ENCODE data around the gene MED13L.

MED13L gene

GRCh38 chr12:116310082-116310481, 32.6 kb upstream of the MED13L start:
- Mint-ChIP-seq H3K27me3 (no peaks in the 10 kb centered on the region), H3K4me3 (no peak overlapping the region), H3K4me1 (peaks cover 11% of the 10 kb centered on the region), H3K27ac (no peak overlapping the region), H3K9me3 (peaks cover 0 to 5% of the 10 kb centered on the region in 2 donors)
- DNase-seq = no peak
- ATAC-seq = no peak

DNA sequence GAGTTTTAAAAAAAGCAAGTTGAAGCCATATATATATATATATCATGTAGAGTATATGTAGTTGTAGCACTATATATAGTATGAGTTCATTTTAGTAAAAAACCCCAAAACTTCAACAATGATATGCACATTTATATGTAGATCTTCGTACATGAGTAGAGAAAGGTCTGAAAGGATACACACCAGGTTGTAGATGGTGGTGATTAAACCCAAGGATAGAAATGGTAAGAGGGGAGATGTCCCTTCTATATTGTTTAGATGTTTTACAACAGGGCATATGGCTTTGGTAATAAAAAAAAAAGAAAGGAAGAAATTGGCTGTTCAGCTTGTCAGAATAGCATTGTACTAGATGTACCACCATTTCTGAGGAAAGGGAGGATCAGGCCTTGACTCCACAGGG, 31.9 kb upstream of the MED13L start:
- DNase-seq = no peak
- H3K27me3 Mint-ChIP-seq = no peaks in the 10 kb centered on the region
- no peak overlapping the region for H3K27ac Mint-ChIP-seq
- peaks cover 6% of the 10 kb centered on the region for H3K4me1 Mint-ChIP-seq
- ATAC-seq = no peak
- H3K4me3 Mint-ChIP-seq = no peak overlapping the region
- peaks cover 0 to 5% of the 10 kb centered on the region in 2 donors for H3K9me3 Mint-ChIP-seq

DNA sequence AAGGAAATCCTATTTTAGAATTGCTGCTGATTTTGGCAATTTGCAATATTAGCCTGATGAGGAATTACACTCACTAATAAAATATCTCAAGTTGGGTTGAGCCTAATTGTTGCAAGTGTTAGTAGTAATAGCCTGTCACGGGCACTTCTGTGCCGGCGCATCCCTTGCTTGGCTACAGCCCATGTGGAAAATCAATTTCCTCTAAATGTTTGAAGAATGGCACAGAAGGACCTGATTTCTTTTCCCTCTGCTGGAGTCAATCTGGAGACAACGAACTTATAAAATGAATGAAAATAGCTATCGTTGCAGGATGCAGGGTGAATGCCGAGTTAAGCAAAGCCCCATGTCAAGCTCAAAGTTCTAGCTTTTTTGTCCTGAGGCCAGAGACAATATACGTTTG, 31.2 kb upstream of the MED13L start:
- Mint-ChIP-seq H3K9me3 (peaks cover 0 to 5% of the 10 kb centered on the region in 2 donors), H3K4me1 (no peaks in the 10 kb centered on the region), H3K27ac (no peak overlapping the region), H3K4me3 (no peak overlapping the region), H3K27me3 (no peaks in the 10 kb centered on the region)
- DNase-seq (no peak), ATAC-seq (no peak)

DNA sequence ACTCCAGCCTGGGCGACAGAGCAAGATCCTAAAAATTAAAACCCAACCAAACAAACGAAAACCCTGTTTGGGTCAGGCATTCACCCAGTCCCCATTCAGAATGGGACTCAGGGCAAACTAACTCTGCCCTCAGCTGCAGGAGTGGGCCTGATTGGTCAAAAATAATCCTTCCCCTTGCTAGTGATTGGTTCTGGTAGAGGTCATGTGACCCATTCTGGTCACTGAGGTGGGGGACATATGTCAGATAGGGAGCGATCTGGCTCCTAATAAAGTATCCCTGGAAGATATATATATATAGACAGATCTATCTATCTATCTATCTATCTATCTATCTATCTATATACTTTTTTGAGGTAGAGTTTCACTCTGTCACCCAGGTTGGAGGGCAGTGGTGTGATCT, 29.5 kb upstream of the MED13L start:
- ATAC-seq = no peak
- no peaks in the 10 kb centered on the region for H3K27me3 Mint-ChIP-seq
- no peak overlapping the region for H3K4me3 Mint-ChIP-seq
- no peaks in the 10 kb centered on the region for H3K4me1 Mint-ChIP-seq
- no peak for DNase-seq
- H3K27ac Mint-ChIP-seq = no peak overlapping the region
- H3K9me3 Mint-ChIP-seq = peaks cover 0 to 5% of the 10 kb centered on the region in 2 donors

DNA sequence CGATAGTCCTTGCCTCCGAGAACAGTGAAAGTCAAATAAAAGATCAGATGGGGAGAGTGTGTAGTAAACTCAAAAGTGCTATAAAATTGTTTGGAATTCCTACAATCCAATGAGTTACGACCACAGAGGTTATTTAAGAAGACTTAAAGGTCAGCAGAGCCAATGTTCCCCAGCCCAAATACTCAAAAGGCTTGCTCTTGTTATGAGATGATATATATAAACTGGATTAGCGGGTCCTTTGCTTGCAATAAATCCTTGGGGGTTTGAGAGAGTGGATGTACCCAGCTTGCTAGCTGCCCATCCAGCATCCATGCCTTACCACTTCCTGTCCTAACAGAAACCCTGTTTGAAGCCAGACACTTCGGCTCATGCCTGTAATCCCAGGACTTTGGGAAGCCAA, 29.0 kb upstream of the MED13L start:
- H3K9me3 Mint-ChIP-seq = peaks cover 0 to 5% of the 10 kb centered on the region in 2 donors
- no peaks in the 10 kb centered on the region for H3K27me3 Mint-ChIP-seq
- H3K27ac Mint-ChIP-seq = no peak overlapping the region
- H3K4me1 Mint-ChIP-seq = no peaks in the 10 kb centered on the region
- DNase-seq = no peak
- ATAC-seq = no peak
- H3K4me3 Mint-ChIP-seq = no peak overlapping the region

- ATAC-seq = no peak
- Mint-ChIP-seq H3K4me1 (no peaks in the 10 kb centered on the region), H3K4me3 (no peak overlapping the region), H3K27me3 (no peaks in the 10 kb centered on the region), H3K9me3 (peaks cover 0 to 5% of the 10 kb centered on the region in 2 donors), H3K27ac (no peak overlapping the region)
- DNase-seq = no peak
Observed at GRCh38 chr12:116304621-116305020, 27.1 kb upstream of the MED13L start.

- H3K9me3 Mint-ChIP-seq = no peaks in the 10 kb centered on the region
- no peak for ATAC-seq
- no peak overlapping the region for H3K4me3 Mint-ChIP-seq
- H3K27me3 Mint-ChIP-seq = no peaks in the 10 kb centered on the region
- DNase-seq = no peak
- H3K27ac Mint-ChIP-seq = no peak overlapping the region
- no peaks in the 10 kb centered on the region for H3K4me1 Mint-ChIP-seq
Observed at GRCh38 chr12:116303929-116304328, 26.4 kb upstream of the MED13L start.

- no peak for ATAC-seq
- Mint-ChIP-seq H3K4me3 (no peak overlapping the region), H3K9me3 (no peaks in the 10 kb centered on the region), H3K4me1 (no peaks in the 10 kb centered on the region), H3K27ac (no peak overlapping the region), H3K27me3 (no peaks in the 10 kb centered on the region)
- DNase-seq = no peak
Observed at GRCh38 chr12:116303066-116303465, 25.6 kb upstream of the MED13L start.

GRCh38 chr12:116302166-116303058, 24.9 kb upstream of the MED13L start:
- Mint-ChIP-seq H3K27me3 (no peaks in the 10 kb centered on the region), H3K4me3 (no peak overlapping the region), H3K27ac (no peak overlapping the region), H3K4me1 (no peaks in the 10 kb centered on the region), H3K9me3 (no peaks in the 10 kb centered on the region)
- ATAC-seq = no peak
- DNase-seq = no peak

DNA sequence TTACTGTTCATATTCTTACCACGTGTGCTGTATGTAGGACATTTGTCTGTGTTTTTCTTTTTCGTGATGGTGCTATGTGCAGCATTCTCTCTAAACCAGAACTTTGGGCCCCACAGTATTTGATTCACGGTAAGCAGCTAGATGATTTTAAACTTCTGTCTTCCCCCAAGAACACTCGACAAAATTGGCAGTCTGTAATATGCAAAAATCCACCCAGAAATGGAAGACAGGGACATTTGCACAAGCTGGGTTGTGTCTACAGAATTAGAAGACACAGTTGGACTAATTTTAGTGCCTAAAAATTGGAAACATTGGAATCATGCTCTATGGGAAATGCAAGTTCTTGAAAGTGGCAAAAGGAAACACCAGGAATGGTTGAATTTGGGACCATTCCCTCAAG, 24.1 kb upstream of the MED13L start:
- H3K4me1 Mint-ChIP-seq = no peaks in the 10 kb centered on the region
- H3K9me3 Mint-ChIP-seq = no peaks in the 10 kb centered on the region
- H3K27me3 Mint-ChIP-seq = no peaks in the 10 kb centered on the region
- DNase-seq (no peak), ATAC-seq (no peak)
- no peak overlapping the region for H3K27ac Mint-ChIP-seq
- H3K4me3 Mint-ChIP-seq = no peak overlapping the region

DNA sequence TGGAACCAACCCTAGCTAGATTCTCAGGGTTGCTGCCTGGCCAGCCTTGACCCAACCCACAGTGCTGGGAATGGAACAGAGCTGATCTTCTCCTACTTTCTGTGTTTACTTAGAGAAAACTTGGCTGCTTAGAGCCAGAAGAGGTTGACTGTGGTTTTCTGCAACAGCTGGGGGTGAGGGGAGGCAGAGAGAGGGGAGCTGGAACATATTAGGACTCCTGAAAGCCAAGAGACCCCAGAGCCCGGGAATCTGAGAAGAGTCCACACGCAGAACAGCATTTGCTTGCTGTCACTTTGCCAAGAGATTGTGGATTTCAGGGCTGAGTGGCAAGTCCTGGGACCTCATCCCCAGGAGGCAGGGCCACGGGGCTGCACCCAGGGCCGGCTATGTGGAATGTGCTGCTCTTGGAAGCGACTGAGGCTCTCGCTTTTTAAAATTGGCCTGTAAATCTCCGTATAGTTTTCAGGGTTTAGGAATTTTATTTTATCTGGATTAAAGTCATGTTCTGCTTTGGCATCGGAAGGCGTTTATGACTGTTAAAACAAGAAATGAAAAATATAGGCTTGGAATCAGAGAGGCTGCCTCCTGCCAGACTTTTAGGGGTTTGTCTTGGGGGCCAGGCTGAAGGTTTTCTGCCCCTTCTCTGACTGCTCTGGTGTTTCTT, 22.3 kb upstream of the MED13L start:
- no peak for ATAC-seq
- Mint-ChIP-seq H3K27me3 (peaks cover 8% of the 10 kb centered on the region), H3K4me3 (no peak overlapping the region), H3K27ac (no peak overlapping the region), H3K9me3 (peaks cover 7 to 8% of the 10 kb centered on the region in 2 donors), H3K4me1 (no peaks in the 10 kb centered on the region)
- no peak for DNase-seq

DNA sequence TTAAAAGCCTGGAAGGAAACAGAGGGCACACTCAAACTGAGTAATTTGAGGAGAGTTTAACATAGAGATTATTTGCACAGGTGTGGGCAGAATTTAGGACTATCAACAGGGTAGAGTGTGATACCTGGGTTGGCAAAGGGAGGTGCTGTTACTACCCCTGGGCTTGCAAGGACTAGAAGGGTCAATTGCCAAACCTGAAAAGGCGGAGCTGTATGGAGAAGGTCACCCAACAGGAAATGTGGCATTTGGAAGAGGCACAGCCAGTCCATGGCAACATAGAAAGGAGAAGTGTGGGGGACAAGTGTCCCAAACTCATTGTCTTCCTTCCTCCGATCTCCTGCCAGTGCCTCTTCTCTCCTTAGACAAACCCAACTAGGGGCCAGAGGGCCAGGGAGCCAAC, 21.6 kb upstream of the MED13L start:
- Mint-ChIP-seq H3K9me3 (peaks cover 7 to 8% of the 10 kb centered on the region in 2 donors), H3K27me3 (peaks cover 8% of the 10 kb centered on the region), H3K4me3 (no peak overlapping the region), H3K4me1 (no peaks in the 10 kb centered on the region), H3K27ac (no peak overlapping the region)
- DNase-seq (no peak), ATAC-seq (no peak)

DNA sequence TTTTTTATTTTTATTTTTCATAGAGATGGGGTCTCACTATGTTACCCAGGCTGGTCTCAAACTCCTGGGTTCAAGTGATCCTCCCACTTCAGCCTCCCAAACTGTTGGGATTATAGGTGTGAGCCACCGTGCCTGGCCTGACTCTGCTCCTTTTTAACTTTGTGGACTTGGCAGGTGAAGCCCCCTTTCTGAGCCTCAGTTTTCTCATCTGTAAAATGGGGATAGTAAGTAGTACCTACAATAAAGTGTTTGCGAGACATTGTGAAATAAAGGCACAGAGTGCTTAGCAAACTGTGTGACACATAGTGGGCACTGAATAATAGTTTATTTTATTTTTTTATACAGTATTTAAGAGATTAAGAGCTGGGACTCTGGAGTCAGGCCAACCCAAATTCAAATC, 21.1 kb upstream of the MED13L start:
- Mint-ChIP-seq H3K4me1 (no peaks in the 10 kb centered on the region), H3K9me3 (peaks cover 7 to 8% of the 10 kb centered on the region in 2 donors), H3K27me3 (peaks cover 8% of the 10 kb centered on the region), H3K4me3 (no peak overlapping the region), H3K27ac (no peak overlapping the region)
- ATAC-seq (no peak), DNase-seq (no peak)

- Mint-ChIP-seq H3K9me3 (peaks cover 7 to 8% of the 10 kb centered on the region in 2 donors), H3K4me3 (no peak overlapping the region), H3K27ac (no peak overlapping the region), H3K27me3 (peaks cover 8% of the 10 kb centered on the region), H3K4me1 (no peaks in the 10 kb centered on the region)
- ATAC-seq (no peak), DNase-seq (no peak)
Observed at GRCh38 chr12:116297224-116297834, 19.8 kb upstream of the MED13L start.

GRCh38 chr12:116295327-116296263, 18.1 kb upstream of the MED13L start:
- no peak for ATAC-seq
- Mint-ChIP-seq H3K4me1 (no peaks in the 10 kb centered on the region), H3K4me3 (no peak overlapping the region), H3K9me3 (peaks cover 7 to 8% of the 10 kb centered on the region in 2 donors), H3K27me3 (peaks cover 8% of the 10 kb centered on the region), H3K27ac (no peak overlapping the region)
- no peak for DNase-seq

Data from stimulated activated naive CD8-positive, alpha-beta T cell treated with anti-CD3 and anti-CD28 coated beads, Interleukin-15, amount 100 ng/mL, for 72 hours (primary cell).